SW480 (cell line): ENCODE data around the gene SPAG8.

ENCODE experiments used
- DNase-seq: peaks from one replicate; pipeline ENCODE4 v3.0.0-alpha.2; 2016; ENCODE audit warnings: low spot score

SPAG8 gene

GRCh38 chr9:35812025-35812602, at the start of gene SPAG8:
Gene SPAG8 (minus strand): TSS chr9:35812262. CDS start chr9:35812147, 115 bp downstream.
- peak; percentile 96 for DNase-seq

- DNase-seq, result no peak
Observed at GRCh38 chr9:35861161-35861897, 49.3 kb upstream of the SPAG8 start.

GRCh38 chr9:35859990-35860339, 47.9 kb upstream of the SPAG8 start:
- no peak for DNase-seq

- peak; percentile 44 for DNase-seq
Observed at GRCh38 chr9:35859310-35859989, 47.4 kb upstream of the SPAG8 start.

GRCh38 chr9:35858458-35858857, 46.4 kb upstream of the SPAG8 start:
- DNase-seq, result no peak

GRCh38 chr9:35856882-35857281, 44.8 kb upstream of the SPAG8 start:
- no peak for DNase-seq

- no peak for DNase-seq
Observed at GRCh38 chr9:35856206-35856605, 44.1 kb upstream of the SPAG8 start.

- no peak for DNase-seq
Observed at GRCh38 chr9:35854091-35854762, 42.2 kb upstream of the SPAG8 start.

- no peak for DNase-seq
Observed at GRCh38 chr9:35852876-35853865, 41.1 kb upstream of the SPAG8 start.

GRCh38 chr9:35852267-35852815, 40.3 kb upstream of the SPAG8 start:
- DNase-seq, result no peak

GRCh38 chr9:35847792-35848572, 35.9 kb upstream of the SPAG8 start:
- no peak for DNase-seq

- DNase-seq, result no peak
Observed at GRCh38 chr9:35845824-35846771, 34.0 kb upstream of the SPAG8 start.

GRCh38 chr9:35844628-35845270, 32.7 kb upstream of the SPAG8 start:
- DNase-seq, result peak; percentile 44

GRCh38 chr9:35842795-35843194, 30.7 kb upstream of the SPAG8 start:
- DNase-seq, result no peak

GRCh38 chr9:35842020-35842745, 30.1 kb upstream of the SPAG8 start:
- no peak for DNase-seq

- DNase-seq, result no peak
Observed at GRCh38 chr9:35841645-35841900, 29.5 kb upstream of the SPAG8 start.

- no peak for DNase-seq
Observed at GRCh38 chr9:35840881-35841644, 29.0 kb upstream of the SPAG8 start.

- DNase-seq, result no peak
Observed at GRCh38 chr9:35839926-35840325, 27.9 kb upstream of the SPAG8 start.
